Hepatic stellate cell (primary cell): ENCODE results near the gene ZMYND19.
"Not testable (repeated sequence)": the region's sequence is repeated elsewhere in the genome, so short reads cannot be mapped to it uniquely, and the experiment has no call there.

ENCODE experiments used
- DNase-seq: peaks from one replicate; pipeline ENCODE4 v3.0.0; 2011; ENCODE audit warnings: low spot score

ZMYND19 gene

DNA sequence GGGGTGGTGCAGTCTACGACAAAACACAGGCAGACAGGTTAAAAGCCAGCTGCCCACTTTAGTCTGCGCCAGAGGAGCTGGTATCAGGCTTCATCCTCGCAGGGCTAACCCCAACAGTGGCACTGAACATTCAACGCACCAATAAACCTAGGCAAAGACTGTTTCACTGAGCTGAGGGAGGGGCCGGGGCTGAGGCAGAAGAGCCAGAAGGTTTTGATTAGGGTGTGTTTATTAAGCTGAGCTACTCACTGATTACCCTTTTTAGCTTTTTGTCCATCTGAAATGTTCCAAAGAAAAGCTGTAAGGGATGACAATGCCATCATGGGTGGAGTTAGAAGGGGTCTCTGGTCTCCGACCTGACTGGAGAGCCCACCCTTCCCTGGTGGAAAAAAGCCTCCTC lies 1.4 kb downstream of the ZMYND19 start:
- DNase-seq, result no peak

DNA sequence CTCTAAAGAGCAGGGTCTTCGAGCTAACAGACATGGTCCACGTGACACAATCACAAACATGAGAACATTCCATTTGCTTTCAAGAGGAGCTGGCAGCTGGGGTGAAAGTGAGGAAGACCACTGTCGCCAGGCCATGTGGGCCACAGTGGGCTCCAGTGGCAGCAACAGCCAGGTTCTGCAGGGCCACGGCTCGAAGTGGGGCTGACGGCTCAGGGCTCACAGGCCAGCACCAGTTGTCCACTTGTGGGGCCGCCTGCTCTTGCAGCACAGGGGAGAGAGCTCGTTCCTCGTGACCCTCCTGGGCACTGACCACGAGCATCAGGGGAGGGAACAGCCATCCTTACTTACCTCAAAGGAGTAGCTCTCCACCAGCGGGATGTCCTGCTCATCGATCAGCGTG lies 2.0 kb downstream of the ZMYND19 start:
- DNase-seq, result no peak

DNA sequence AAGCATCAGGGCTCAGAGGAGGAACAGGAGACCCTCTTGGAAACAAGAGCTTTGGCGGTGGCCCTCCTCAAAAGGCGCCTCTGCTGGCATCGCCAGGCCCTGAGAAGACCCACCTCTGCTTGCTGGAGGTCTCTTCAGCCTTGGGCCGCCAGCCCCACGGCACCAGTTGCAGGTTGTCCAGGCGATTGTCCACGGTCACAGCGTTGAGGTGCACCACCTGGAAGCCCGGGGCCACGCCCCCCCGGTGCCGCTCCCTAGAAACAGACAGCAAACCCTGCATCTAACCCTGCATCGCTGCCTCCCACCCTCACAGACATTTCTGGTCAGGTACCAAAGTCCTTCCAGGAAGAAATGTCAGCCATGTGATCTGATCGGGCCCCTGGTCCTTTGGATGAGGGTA lies 3.5 kb downstream of the ZMYND19 start:
- DNase-seq, result no peak

- DNase-seq, result no peak
These were observed 6.4 kb downstream of the ZMYND19 start for GRCh38 chr9:137583957-137584356.

DNA sequence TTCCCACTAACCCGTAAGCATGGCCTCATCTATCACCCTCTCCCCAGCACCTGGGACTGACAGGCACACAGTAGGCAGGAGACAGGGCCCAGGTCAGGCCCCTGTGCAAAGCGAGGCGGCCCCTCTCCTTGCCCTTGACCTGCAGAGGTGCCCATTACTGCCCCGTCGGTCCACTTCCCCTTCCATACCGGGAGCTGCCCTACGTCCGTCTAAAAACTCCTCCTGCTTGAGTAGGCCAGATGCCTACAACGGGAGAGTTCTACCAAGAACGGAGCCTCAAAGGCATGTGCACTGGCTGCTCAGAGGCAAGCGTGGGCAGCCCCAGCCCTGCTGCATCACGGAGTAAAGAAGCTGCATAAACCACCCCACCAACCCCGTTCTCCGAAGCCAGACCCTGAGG lies 7.0 kb downstream of the ZMYND19 start:
- DNase-seq, result no peak

DNA sequence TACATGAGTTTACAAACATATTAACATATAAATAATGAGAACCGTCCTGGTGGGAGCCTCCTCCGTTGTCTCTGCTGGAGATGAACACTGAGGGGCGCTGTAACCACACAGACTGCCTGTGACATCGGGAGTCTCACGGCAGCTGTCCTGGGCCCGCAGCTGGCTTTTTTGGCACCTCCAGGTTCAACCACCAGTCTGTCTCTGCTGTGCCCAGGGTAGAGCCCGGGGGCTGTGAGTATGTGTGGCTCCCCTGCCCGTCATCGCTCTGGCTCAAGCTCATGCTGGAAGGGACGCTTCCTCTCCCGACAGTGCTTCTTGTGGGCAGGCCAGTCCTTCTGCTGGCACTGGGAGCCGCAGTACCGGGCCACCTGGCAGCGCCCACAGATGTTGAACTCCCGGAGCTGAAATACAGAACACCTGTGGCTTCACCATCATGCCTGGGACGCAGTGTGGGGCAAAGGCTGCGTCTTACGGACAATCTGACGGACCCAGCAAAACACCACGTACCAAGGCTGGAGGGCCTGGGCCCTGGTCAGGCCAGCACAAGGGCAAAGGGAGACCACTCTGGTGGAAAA lies 7.9 kb downstream of the ZMYND19 start:
- DNase-seq, result no peak

DNA sequence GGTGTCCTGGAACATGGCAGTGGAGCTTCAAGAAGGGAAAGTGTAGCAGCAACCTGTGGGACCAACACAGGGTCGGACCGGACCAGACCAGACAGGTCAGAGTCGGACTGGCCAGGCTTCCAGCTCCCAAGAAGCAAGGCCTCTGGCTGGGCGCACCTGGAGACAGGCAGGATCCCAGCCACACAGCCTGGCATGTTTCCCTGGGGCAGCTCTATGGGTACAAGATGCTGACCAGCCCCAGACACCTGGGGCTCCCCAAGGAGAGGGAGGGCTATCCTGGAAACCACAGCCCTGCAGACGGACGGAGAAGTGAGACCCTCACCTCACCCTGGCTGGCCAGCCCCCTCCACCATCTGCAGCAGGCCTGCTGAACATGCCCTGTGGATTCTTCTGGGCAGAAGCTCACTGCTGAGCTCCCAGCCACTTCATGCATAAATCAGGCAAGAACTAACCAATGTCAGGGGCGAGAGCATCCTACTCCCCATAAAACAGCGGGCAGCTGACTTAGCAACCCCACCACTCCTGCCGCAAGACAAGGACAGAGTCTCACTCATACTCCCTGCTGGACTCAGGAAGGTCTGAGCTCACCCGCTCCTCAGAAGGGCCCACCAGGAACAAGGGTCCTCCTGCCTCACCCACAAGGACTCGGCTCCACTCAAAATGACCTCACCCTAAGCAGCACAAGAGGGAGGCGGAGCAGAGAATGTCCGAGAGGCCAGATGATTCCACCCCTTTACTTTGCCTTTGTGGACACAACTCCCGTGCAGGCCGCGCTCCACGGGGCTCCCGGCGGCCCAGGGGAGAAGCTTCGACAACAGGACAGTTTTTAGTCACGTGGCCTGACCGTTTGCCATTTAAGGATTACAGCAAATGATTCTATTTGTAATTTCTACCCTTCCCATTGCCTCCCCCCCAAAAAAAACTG lies 8.7 kb downstream of the ZMYND19 start:
- no peak for DNase-seq

DNA sequence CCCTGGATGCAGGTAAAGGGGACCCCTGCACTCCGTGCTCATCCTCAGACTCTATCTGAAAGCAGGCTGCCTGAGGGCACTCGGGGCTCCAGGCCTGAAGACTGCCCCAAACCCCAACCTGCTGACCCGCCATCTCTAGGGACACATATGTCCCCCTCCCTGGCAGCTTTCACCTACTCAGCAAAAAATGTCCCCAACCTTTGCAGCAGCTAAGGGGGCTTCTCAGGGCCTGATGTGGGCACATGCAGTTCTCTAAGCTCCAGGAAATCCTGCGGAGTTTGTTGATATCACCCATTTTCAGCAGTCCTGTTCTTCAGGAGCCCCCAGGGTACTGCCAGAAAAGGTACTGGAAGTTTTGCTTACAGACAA lies 9.4 kb downstream of the ZMYND19 start:
- no peak for DNase-seq

- no peak for DNase-seq
These were observed 9.9 kb downstream of the ZMYND19 start for GRCh38 chr9:137580209-137580953.

GRCh38 chr9:137579259-137579604 lies 11.1 kb downstream of the ZMYND19 start:
- DNase-seq, result no peak

GRCh38 chr9:137578518-137579258 lies 11.6 kb downstream of the ZMYND19 start, which contains the start of gene DPH7:
TSS of gene DPH7 (minus strand) at chr9:137578925. CDS start at chr9:137578777, 148 bp downstream.
- DNase-seq, result peak; percentile 97

DNA sequence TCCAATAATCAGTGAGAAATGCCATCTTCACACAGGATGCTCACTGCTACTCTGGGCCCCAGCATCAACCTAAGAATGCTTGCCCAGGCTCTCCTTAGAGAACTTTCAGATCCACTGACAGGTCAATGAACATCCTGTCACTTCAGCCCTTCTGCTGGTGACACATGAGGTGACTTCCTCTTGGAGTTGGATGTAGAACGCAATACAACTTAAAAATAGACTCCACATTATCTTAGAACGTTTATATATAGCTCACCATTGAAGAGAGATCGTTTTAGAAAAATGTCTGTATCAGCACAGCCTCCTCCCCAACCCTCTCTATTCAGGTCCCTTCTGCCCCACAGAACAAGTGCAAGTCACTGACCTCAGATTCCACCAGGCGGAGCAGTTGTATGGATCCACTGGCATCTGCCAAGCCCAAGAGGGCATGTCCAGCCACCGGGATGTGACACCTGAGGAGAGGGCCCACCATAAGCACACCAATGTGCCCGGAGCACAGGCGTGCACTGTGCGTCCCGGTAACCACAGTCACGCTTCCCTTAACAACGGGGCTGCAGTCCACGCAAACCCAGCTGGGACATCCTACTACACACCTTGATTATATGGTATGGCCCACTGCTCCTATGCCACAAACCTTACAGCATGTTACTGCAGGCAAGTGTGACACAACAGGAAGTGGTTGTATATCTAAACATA lies 14.4 kb downstream of the ZMYND19 start:
- DNase-seq, result no peak

GRCh38 chr9:137575364-137575715 lies 15.0 kb downstream of the ZMYND19 start:
- no peak for DNase-seq

DNA sequence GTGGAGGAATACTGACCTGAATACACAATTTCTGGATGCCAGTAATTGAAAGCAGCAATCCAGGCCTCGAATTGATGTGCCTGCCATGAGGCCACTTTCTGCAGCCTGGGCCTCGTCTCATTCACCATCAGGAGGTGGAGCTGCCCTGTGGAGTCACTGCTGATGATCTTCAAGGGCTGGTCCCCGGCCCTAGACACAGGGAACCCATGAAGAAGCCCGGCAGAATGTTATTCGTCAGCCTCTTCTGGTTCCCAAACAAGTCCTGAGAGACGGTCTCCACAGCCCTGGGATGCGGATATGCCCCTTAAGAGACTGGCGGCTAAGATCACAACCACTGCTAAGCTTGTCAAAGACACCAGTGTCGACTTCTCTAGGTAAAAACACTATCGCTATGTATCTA lies 16.1 kb downstream of the ZMYND19 start:
- DNase-seq, result no peak

DNA sequence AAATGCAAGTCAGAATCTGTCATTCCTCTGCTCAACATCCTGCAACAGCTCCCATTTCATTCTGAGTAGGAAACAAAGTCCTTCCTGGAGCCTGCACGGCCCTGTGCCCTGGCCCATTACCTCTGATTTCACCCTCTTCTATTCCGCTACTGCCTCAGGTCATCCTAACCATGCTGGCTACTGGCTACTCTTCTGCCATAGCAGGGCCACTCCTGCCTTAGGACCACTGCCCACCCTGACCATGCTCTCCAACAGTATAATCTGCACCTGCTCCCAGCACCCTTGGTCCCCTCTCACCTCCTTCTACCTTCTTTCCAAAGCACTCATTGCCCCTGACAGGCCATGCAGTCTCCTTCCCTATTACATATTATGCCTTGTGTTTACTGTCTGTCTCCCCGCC lies 19.7 kb downstream of the ZMYND19 start:
- no peak for DNase-seq

- DNase-seq, result no peak
These were observed 20.6 kb downstream of the ZMYND19 start for GRCh38 chr9:137569609-137570203.

DNA sequence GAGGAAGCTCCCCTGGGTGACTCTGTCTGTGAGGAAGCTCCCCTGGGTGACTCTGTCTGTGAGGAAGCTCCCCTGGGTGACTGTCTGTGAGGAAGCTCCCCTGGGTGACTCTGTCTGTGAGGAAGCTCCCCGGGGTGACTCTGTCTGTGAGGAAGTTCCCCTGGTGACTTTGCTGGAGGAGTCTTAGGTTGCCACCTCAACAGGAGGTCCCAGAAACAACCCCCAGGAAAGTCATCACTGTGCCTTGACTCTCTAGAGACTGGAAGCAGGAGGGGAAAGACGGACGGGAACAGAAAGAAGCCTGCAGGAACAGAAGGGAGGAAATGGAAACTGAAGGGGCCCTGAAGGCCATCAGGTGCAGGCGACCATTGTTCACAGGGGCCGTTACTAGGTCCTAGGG lies 21.9 kb downstream of the ZMYND19 start:
- not testable (repeated sequence) for DNase-seq

GRCh38 chr9:137564817-137565411 lies 25.4 kb downstream of the ZMYND19 start:
- DNase-seq, result no peak

GRCh38 chr9:137564134-137564533 lies 26.2 kb downstream of the ZMYND19 start:
- DNase-seq, result no peak

GRCh38 chr9:137558127-137558526 lies 32.2 kb downstream of the ZMYND19 start:
- no peak for DNase-seq
